ENCODE results near the gene GLYAT. TPM values are rescaled to one million over a fixed set of nuclear protein-coding genes. Genes with fewer than 3 reads are reported as not detected.
"Not testable (repeated sequence)": the region's sequence is repeated elsewhere in the genome, so short reads cannot be mapped to it uniquely, and the experiment has no call there.

Gene GLYAT
- total RNA-seq, 2 donors from 2014 or later: not detected

DNA sequence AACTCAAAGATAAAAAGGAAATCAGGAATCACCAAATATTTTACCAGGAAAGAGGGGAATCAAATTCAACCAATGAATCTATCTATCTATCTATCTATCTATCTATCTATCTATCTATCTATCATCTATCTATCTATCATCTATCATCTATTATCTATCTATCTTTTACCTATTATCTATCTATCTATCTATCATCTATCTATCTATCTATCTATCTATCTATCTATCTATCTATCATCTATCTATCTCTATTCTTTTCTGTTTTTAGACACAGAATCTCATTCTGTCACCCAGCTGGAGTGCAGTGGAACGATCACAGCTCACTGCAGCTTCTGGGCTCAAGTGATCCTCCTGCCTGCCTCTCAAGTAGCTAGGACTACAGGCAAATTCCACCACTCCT lies 54.2 kb downstream of the GLYAT start:
- ATAC-seq; H3K27ac Mint-ChIP-seq; H3K36me3 Mint-ChIP-seq; H3K9me3 Mint-ChIP-seq; H3K4me3 Mint-ChIP-seq; H3K4me1 Mint-ChIP-seq (ENCODE audit: low read depth in 2 of 2); DNase-seq (ENCODE audit: low spot score): not testable (repeated sequence)
- H3K27me3 Mint-ChIP-seq: peaks cover 21 to 36% of the 10 kb centered on the region in 2 donors

DNA sequence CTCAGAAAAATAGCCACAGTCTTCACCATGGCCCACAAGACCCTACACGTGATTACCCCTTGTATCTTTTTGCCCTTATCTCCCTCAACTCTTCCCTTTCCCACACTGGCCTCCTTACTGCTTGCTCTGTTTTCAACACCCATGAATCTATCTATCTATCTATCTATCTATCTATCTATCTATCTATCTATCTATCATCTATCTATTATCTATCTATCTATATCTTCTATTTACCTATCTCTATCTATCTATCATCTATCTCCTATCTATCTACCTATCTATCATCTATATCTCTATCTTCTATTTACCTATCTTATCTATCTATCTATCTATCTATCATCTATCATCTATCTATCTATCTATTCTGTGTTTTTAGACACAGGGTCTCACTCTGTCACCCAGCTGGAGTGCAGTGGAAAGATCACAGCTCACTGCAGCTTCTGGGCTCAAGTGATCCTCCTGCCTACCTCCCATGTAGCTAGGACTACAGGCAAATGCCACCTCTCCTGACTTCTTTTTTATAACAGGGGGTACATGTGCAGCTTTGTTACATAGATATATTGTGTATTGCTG lies 55.1 kb downstream of the GLYAT start:
- ATAC-seq: no peak

DNA sequence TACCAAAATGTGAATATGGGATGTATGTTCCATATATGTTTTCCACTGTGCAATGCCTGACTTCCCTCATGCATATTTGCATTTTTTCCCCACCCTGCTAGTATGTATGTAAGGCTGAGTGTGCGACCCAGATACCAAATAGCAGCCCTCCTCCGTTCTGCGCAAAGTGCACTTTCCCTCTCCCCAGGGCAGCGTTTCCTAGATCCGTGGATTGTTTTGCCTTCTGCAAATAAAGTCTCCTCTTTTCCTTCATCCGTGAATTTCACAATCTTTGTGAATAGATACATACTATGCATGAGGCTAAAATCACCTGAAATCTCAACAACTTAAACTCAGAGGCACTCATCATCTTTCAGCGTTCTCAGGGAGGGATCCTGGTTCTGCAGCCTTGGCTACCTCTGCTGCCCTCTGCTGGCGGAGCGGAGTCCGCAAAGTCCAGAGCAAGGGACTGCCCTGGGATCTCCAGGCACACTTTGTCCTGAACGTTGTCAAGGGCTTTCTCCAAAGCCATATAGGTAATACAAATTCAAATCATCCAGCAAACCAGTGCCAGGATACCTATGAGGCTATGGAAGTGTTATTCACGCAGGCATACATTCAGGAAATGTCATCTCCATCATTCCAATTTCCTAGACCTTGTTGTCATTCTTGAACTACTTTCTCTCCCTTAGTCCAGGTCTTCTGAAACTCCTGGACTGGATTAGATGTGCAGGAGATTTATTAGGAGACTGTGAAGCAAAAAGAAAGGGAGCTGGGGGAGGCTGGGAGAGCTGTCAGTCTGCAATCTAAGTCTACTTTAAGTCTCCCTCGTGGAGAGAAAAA lies 56.2 kb downstream of the GLYAT start:
- Mint-ChIP-seq H3K27ac (no peak overlapping the region), H3K9me3 (no peaks in the 10 kb centered on the region), H3K4me1 (ENCODE audit: low read depth in 2 of 2) (no peaks in the 10 kb centered on the region), H3K27me3 (peaks cover 11 to 23% of the 10 kb centered on the region in 2 donors), H3K36me3 (no peaks in the 10 kb centered on the region), H3K4me3 (no peak overlapping the region)
- ATAC-seq (peak; percentile 64 to 82), DNase-seq (ENCODE audit: low spot score) (peak; percentile 80)

More for the DNA sequence above, 55.1 kb downstream of the GLYAT start:
- Mint-ChIP-seq H3K4me1 (ENCODE audit: low read depth in 2 of 2) (no peaks in the 10 kb centered on the region), H3K27me3 (peaks cover 18 to 34% of the 10 kb centered on the region in 2 donors), H3K36me3 (peaks cover 4% of the 10 kb centered on the region), H3K27ac (no peak overlapping the region), H3K9me3 (no peaks in the 10 kb centered on the region), H3K4me3 (no peak overlapping the region)
- DNase-seq (ENCODE audit: low spot score): no peak

DNA sequence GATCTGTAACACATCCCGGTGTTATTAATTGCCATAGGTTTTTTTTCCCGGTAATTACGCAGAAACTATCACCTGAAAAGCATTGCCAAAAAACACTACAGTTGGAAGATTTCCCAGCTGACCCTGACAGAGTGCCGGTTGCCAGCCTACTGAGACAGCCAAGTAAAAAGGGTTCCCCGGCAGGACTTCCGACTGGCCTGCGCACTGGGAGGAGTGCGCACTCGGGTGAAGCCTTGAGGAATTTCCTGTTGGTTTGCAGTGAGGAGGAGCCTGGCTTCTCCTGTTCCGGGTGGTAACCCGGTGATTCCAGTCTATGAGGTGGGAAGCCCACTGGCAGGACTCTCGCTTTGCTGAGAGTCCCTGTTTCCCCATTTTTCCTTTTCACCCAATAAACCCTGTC lies 57.1 kb downstream of the GLYAT start:
- no peak overlapping the region for H3K27ac Mint-ChIP-seq
- no peaks in the 10 kb centered on the region for H3K9me3 Mint-ChIP-seq
- no peak overlapping the region for H3K4me3 Mint-ChIP-seq
- no peaks in the 10 kb centered on the region for H3K36me3 Mint-ChIP-seq
- H3K4me1 Mint-ChIP-seq (ENCODE audit: low read depth in 2 of 2): no peaks in the 10 kb centered on the region
- peaks cover 11 to 17% of the 10 kb centered on the region in 2 donors for H3K27me3 Mint-ChIP-seq
- ATAC-seq: no peak
- DNase-seq (ENCODE audit: low spot score): no peak

DNA sequence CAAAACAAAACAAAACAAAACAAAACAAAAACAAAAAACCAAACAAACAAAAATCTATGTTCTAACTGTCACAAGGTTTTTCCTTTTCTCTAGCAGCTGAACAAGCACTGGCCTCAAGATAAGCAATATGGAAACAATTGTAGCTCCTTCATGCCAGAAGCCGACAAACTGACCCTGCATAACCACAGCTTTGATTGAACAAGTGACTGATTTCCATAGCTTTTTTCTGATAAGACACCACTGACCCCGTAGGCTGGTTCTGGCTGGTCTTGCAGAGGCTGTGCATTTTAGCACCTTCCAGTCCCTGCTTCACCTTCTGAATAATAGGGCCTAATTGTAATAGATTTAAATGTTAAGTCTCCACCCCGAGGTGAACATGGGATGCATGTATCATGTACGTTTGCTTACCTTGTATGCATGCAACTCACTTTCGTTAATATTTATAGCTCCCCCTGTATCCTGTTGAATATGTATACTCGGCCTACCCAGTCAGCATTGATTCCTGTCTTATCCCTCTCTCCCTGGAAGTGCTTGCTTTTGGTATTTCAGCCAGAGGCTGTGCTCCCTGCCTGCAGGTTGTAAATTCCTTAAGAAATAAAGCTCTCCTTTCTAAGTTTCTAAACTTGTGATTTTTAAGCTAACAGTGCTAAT lies 59.6 kb downstream of the GLYAT start:
- Mint-ChIP-seq H3K9me3 (no peaks in the 10 kb centered on the region), H3K36me3 (no peaks in the 10 kb centered on the region), H3K27me3 (no peaks in the 10 kb centered on the region), H3K27ac (no peak overlapping the region), H3K4me1 (ENCODE audit: low read depth in 2 of 2) (no peaks in the 10 kb centered on the region), H3K4me3 (no peak overlapping the region)
- DNase-seq (ENCODE audit: low spot score) (no peak), ATAC-seq (no peak)

DNA sequence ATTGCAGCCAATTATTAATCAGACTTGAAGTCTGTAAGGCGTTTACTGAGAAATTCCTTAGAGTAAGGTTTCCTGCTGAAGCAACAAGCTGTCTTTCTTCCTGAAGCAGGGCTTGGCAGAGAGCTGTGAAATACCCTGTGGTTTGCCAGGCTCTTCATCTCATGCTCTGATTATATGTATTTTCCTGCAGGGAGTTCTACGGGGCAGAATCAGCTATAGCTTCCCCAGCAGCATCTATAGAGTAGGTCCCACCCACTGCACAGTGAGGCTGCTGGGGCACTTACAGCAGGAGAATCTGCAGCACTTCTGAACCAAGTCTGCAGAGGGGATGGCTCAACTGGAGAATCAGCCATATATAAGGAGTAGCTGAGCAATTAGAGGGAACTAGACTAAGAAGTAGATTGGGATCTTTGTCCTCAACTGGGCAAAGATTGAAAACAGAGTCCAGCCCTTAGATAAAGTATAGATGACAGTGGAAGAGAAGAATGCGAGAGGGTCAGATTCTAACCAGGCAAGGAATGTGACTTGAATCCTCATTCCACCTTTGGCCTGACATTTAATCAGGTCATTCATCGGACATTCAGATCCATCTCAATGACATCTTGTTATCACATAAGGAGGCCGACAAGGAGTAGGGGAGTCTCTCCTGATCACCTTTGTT lies 71.7 kb downstream of the GLYAT start:
- no peak for ATAC-seq
- H3K9me3 Mint-ChIP-seq: no peaks in the 10 kb centered on the region
- no peak for DNase-seq (ENCODE audit: low spot score)
- H3K4me1 Mint-ChIP-seq (ENCODE audit: low read depth in 2 of 2): no peaks in the 10 kb centered on the region
- no peak overlapping the region for H3K27ac Mint-ChIP-seq
- H3K27me3 Mint-ChIP-seq: peaks cover 0 to 13% of the 10 kb centered on the region in 2 donors
- H3K36me3 Mint-ChIP-seq: no peaks in the 10 kb centered on the region
- H3K4me3 Mint-ChIP-seq: no peak overlapping the region

DNA sequence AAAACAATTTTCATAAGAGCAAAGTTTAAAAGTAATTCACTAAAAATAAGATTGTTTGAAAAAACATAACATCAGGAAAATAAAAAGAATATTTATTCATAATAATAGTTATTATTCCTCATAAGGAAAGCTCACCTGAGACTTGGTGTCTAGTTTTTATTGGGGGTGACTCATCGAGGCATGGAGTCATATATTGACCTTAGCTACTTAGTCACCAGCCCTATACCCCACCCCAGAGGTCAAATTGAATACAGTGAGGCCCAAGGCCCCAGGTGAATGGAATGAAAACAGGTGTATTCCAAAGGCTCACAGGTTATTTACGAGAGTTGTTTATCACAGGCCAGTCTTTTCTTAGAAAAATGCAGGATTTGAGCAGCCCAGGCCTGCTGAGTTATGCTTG lies 72.3 kb downstream of the GLYAT start:
- H3K9me3 Mint-ChIP-seq: no peaks in the 10 kb centered on the region
- no peak overlapping the region for H3K27ac Mint-ChIP-seq
- peaks cover 0 to 13% of the 10 kb centered on the region in 2 donors for H3K27me3 Mint-ChIP-seq
- H3K4me1 Mint-ChIP-seq (ENCODE audit: low read depth in 2 of 2): no peaks in the 10 kb centered on the region
- DNase-seq (ENCODE audit: low spot score): no peak
- ATAC-seq: no peak
- no peaks in the 10 kb centered on the region for H3K36me3 Mint-ChIP-seq
- no peak overlapping the region for H3K4me3 Mint-ChIP-seq

Other genes starting within 250 kb of the GLYAT start
- 1 to 10 TPM; 3.5 to 3.9 TPM for gene OR5B21, start 223.8 kb downstream of the GLYAT start, total RNA-seq
- gene LPXN, start 156.1 kb downstream of the GLYAT start, total RNA-seq: 100 to 1,000 TPM; 239 to 243 TPM
- 10 to 100 TPM; 52.9 to 54.3 TPM for gene ZFP91, start 152.9 kb downstream of the GLYAT start, total RNA-seq
- 1 to 10 TPM; 4.7 to 6.3 TPM for gene CNTF, start 109.3 kb downstream of the GLYAT start, total RNA-seq
- gene GLYATL2, start 112.8 kb upstream of the GLYAT start, total RNA-seq: not detected
- not detected for gene GLYATL1, start 207.5 kb upstream of the GLYAT start, total RNA-seq

All from natural killer cell treated with Interleukin-12 subunit alpha and Interleukin-12 subunit beta and Interleukin-15 and Interleukin-18, amount 100 ng/mL, for 72 hours (primary cell).